Measurements from ENCODE around the gene TMEM134. TPM values are rescaled to one million over a fixed set of nuclear protein-coding genes. Genes with fewer than 3 reads are reported as not detected.

Gene TMEM134
- polyA plus RNA-seq, 4 donors = 32.4 to 73.8 (median 42.1) TPM

Other genes starting within 250 kb of the TMEM134 start
- 10 to 100 TPM; 43.3 to 66.4 (median 47.0) TPM for gene GRK2, start 202.8 kb downstream of the TMEM134 start, polyA plus RNA-seq (ENCODE audit: insufficient read length in 4 of 4)
- 10 to 100 TPM; 20.2 to 60.0 (median 30.1) TPM for gene ANKRD13D, start 179.9 kb downstream of the TMEM134 start, polyA plus RNA-seq (ENCODE audit: insufficient read length in 4 of 4)
- gene SSH3, start 165.7 kb downstream of the TMEM134 start, polyA plus RNA-seq (ENCODE audit: insufficient read length in 4 of 4) = 10 to 100 TPM; 16.6 to 37.2 (median 24.5) TPM
- 10 to 100 TPM; 18.5 to 36.3 (median 22.3) TPM for gene POLD4, start 115.7 kb downstream of the TMEM134 start, polyA plus RNA-seq (ENCODE audit: insufficient read length in 4 of 4)
- gene CLCF1, start 95.7 kb downstream of the TMEM134 start, polyA plus RNA-seq (ENCODE audit: insufficient read length in 4 of 4) = 10 to 100 TPM in 1 of 4 donors, 1 to 10 TPM in 3; 5.4 to 12.9 (median 7.0) TPM
- gene RAD9A, start 77.3 kb downstream of the TMEM134 start, polyA plus RNA-seq (ENCODE audit: insufficient read length in 4 of 4) = 10 to 100 TPM; 16.6 to 37.5 (median 19.1) TPM
- gene PPP1CA, start 67.4 kb downstream of the TMEM134 start, polyA plus RNA-seq (ENCODE audit: insufficient read length in 4 of 4) = 100 to 1,000 TPM in 3 of 4 donors, 10 to 100 TPM in 1; 77.6 to 177 (median 146) TPM
- 10 to 100 TPM in 1 of 4 donors, 1 to 10 TPM in 3; 2.5 to 11.7 (median 4.4) TPM for gene TBC1D10C, start 65.2 kb downstream of the TMEM134 start, polyA plus RNA-seq (ENCODE audit: insufficient read length in 4 of 4)
- gene CARNS1, start 53.6 kb downstream of the TMEM134 start, polyA plus RNA-seq (ENCODE audit: insufficient read length in 4 of 4) = 1 to 10 TPM; 1.1 to 4.4 (median 1.8) TPM
- gene RPS6KB2, start 40.8 kb downstream of the TMEM134 start, polyA plus RNA-seq (ENCODE audit: insufficient read length in 4 of 4) = 10 to 100 TPM; 37.4 to 46.7 (median 41.7) TPM
- 1 to 10 TPM in 3 of 4 donors, under 1 TPM in 1; 0.86 to 2.4 (median 2.0) TPM for gene PTPRCAP, start 31.6 kb downstream of the TMEM134 start, polyA plus RNA-seq (ENCODE audit: insufficient read length in 4 of 4)
- gene CORO1B, start 25.8 kb downstream of the TMEM134 start, polyA plus RNA-seq (ENCODE audit: insufficient read length in 4 of 4) = 10 to 100 TPM; 43.9 to 82.9 (median 59.9) TPM
- not detected for gene GPR152, start 16.5 kb downstream of the TMEM134 start, polyA plus RNA-seq (ENCODE audit: insufficient read length in 4 of 4)
- under 1 TPM; 0.54 to 0.75 (median 0.64) TPM for gene CABP4, start 13.9 kb downstream of the TMEM134 start, polyA plus RNA-seq (ENCODE audit: insufficient read length in 4 of 4)
- 10 to 100 TPM; 52.7 to 69.0 (median 65.4) TPM for gene AIP, start 13.8 kb upstream of the TMEM134 start, polyA plus RNA-seq (ENCODE audit: insufficient read length in 4 of 4)
- gene PITPNM1, start 36.1 kb upstream of the TMEM134 start, polyA plus RNA-seq (ENCODE audit: insufficient read length in 4 of 4) = 10 to 100 TPM; 26.9 to 38.6 (median 33.7) TPM
- 10 to 100 TPM; 28.4 to 60.1 (median 44.1) TPM for gene CDK2AP2, start 38.9 kb upstream of the TMEM134 start, polyA plus RNA-seq (ENCODE audit: insufficient read length in 4 of 4)
- gene CABP2, start 54.2 kb upstream of the TMEM134 start, polyA plus RNA-seq (ENCODE audit: insufficient read length in 4 of 4) = under 1 TPM in 2 of 4 donors, not detected in 2; 0.29 to 0.39 TPM
- gene GSTP1, start 114.6 kb upstream of the TMEM134 start, polyA plus RNA-seq (ENCODE audit: insufficient read length in 4 of 4) = 100 to 1,000 TPM; 560 to 818 (median 731) TPM
- 100 to 1,000 TPM; 122 to 271 (median 155) TPM for gene NDUFV1, start 137.7 kb upstream of the TMEM134 start, polyA plus RNA-seq (ENCODE audit: insufficient read length in 4 of 4)
- 10 to 100 TPM in 1 of 4 donors, 1 to 10 TPM in 3; 3.6 to 10.1 (median 4.1) TPM for gene NUDT8, start 160.7 kb upstream of the TMEM134 start, polyA plus RNA-seq (ENCODE audit: insufficient read length in 4 of 4)
- gene TBX10, start 170.5 kb upstream of the TMEM134 start, polyA plus RNA-seq (ENCODE audit: insufficient read length in 4 of 4) = not detected
- 10 to 100 TPM in 3 of 4 donors, 1 to 10 TPM in 1; 1.0 to 26.6 (median 20.6) TPM for gene ACY3, start 181.5 kb upstream of the TMEM134 start, polyA plus RNA-seq (ENCODE audit: insufficient read length in 4 of 4)
- gene ALDH3B2, start 205.4 kb upstream of the TMEM134 start, polyA plus RNA-seq (ENCODE audit: insufficient read length in 4 of 4) = 1 to 10 TPM in 3 of 4 donors, under 1 TPM in 1; 0.05 to 4.2 (median 2.6) TPM